T-cell (primary cell): ENCODE results near the gene BRICD5. TPM values are rescaled to one million over a fixed set of nuclear protein-coding genes. Genes with fewer than 3 reads are reported as not detected.
"Not testable (repeated sequence)": the region's sequence is repeated elsewhere in the genome, so short reads cannot be mapped to it uniquely, and the experiment has no call there.

Experiments
- ATAC-seq, 4 experiments: fragments of 200-7000 bp in 3 of 4; fragments of 150-1000 bp in 1 of 4; cut with Tn5 transposase; replicated peaks in 1 of 4; 1 replicate in 3 of 4; 2 replicates in 1 of 4; pipeline ENCODE4 v1.10.0; 2021; ENCODE audit warnings: moderate library complexity in 3 of 4, mild to moderate bottlenecking in 2 of 4, moderate number of reproducible peaks in 1 of 4
- CTCF ChIA-PET, 2 donors: fragments of 300-600 bp; sonication (Branson Sonifier 250); formaldehyde crosslinking; loops; one replicate each; lab custom pipeline; 2022; ENCODE audit warnings: antibody characterized with exemption in 2 of 2; lab: Charles Lee
- POLR2A ChIA-PET, 2 donors: fragments of 300-600 bp; sonication (Branson Sonifier 250); formaldehyde crosslinking; loops; one replicate each; lab custom pipeline; 2022; ENCODE audit warnings: antibody characterized with exemption in 2 of 2; lab: Charles Lee
- DNase-seq, 35 experiments: peaks; one replicate each; pipeline versions ENCODE4 v3.0.0 to v3.0.0-alpha.2; 2013 to 2023
- H3K27ac ChIP-seq: one replicate; pipeline ENCODE4 v1.5.1; 2013; ENCODE audit warnings: low read length
- H3K27me3 ChIP-seq, 2 experiments: replicated peaks in 1 of 2; 1 replicate in 1 of 2; 2 replicates in 1 of 2; pipeline versions ENCODE4 v1.6.1 to v1.7.0; 2013; ENCODE audit warnings: low read length in 1 of 2, mixed read lengths in 1 of 2; ENCODE audit not compliant: control insufficient read depth in 2 of 2, insufficient read depth in 2 of 2; ENCODE audit errors: extremely low read depth in 1 of 2
- H3K36me3 ChIP-seq, 2 donors: 1 replicate in 1 of 2; 2 replicates in 1 of 2; pipeline versions ENCODE4 v1.6.1 to v1.7.0; 2013; ENCODE audit warnings: low read length in 1 of 2; ENCODE audit not compliant: control insufficient read depth in 2 of 2, insufficient read depth in 1 of 2; ENCODE audit errors: extremely low read depth in 1 of 2
- H3K4me1 ChIP-seq, 2 experiments: 1 replicate in 1 of 2; 2 replicates in 1 of 2; pipeline versions ENCODE4 v1.6.1 to v1.7.0; 2013; ENCODE audit warnings: low read length in 2 of 2, mixed read lengths in 1 of 2; ENCODE audit not compliant: insufficient read depth in 2 of 2, control insufficient read depth in 1 of 2; ENCODE audit errors: extremely low read depth in 1 of 2
- H3K4me3 ChIP-seq, 2 donors: 1 replicate in 1 of 2; 2 replicates in 1 of 2; pipeline versions ENCODE4 v1.5.1 to v1.7.0; 2013; ENCODE audit warnings: mild to moderate bottlenecking in 2 of 2, low read length in 1 of 2, moderate library complexity in 1 of 2; ENCODE audit not compliant: control insufficient read depth in 1 of 2; ENCODE audit errors: extremely low read depth in 1 of 2
- H3K9me3 ChIP-seq: 2 replicates; pipeline ENCODE4 v1.7.0; 2013
- H3K27ac Mint-ChIP-seq, 2 donors: one replicate each; pipeline ENCODE4 v1.8.0; 2020 to 2021; ENCODE audit warnings: mild to moderate bottlenecking in 2 of 2, mixed read lengths in 2 of 2
- H3K27me3 Mint-ChIP-seq, 2 donors: one replicate each; pipeline ENCODE4 v1.8.0; 2021 to 2022; ENCODE audit warnings: mixed read lengths in 2 of 2
- H3K36me3 Mint-ChIP-seq: one replicate; pipeline ENCODE4 v1.8.0; 2021; ENCODE audit warnings: mixed read lengths
- H3K4me1 Mint-ChIP-seq, 3 donors: one replicate each; pipeline ENCODE4 v1.8.0; 2020 to 2022; ENCODE audit warnings: mixed read lengths in 3 of 3, mild to moderate bottlenecking in 1 of 3
- H3K4me3 Mint-ChIP-seq, 3 donors: one replicate each; pipeline ENCODE4 v1.8.0; 2020 to 2022; ENCODE audit warnings: mild to moderate bottlenecking in 3 of 3, mixed read lengths in 3 of 3, moderate library complexity in 3 of 3
- H3K9me3 Mint-ChIP-seq, 3 donors: one replicate each; pipeline ENCODE4 v1.8.0; 2020 to 2022; ENCODE audit warnings: mixed read lengths in 3 of 3
- WGBS: methylation state at CpG from one replicate; pipeline ENCODE4 v1.1.5; 2013; ENCODE audit warnings: missing lambda C conversion rate; ENCODE audit not compliant: insufficient coverage; 5-methylcytosine and 5-hydroxymethylcytosine counted together
- total RNA-seq, 35 experiments: library from RNA in 6 of 35; stranded (reverse) in 6 of 35; fragments of 120-200 nt in 1 of 35; gene quantifications; one replicate each; pipeline versions ENCODE4 v1.2.1 to v1.2.4 and lab custom pipeline; 2013 to 2026

The BRICD5 gene
- total RNA-seq = 10 to 100 TPM in 3 of 5 donors, 1 to 10 TPM in 2; 6.7 to 27.7 (median 20.4) TPM
- 6.0 TPM for total RNA-seq (2013)
- 1.1 to 10.6 (median 3.5) reads per million in 29 experiments for total RNA-seq (lab: John Stamatoyannopoulos, UW)

DNA sequence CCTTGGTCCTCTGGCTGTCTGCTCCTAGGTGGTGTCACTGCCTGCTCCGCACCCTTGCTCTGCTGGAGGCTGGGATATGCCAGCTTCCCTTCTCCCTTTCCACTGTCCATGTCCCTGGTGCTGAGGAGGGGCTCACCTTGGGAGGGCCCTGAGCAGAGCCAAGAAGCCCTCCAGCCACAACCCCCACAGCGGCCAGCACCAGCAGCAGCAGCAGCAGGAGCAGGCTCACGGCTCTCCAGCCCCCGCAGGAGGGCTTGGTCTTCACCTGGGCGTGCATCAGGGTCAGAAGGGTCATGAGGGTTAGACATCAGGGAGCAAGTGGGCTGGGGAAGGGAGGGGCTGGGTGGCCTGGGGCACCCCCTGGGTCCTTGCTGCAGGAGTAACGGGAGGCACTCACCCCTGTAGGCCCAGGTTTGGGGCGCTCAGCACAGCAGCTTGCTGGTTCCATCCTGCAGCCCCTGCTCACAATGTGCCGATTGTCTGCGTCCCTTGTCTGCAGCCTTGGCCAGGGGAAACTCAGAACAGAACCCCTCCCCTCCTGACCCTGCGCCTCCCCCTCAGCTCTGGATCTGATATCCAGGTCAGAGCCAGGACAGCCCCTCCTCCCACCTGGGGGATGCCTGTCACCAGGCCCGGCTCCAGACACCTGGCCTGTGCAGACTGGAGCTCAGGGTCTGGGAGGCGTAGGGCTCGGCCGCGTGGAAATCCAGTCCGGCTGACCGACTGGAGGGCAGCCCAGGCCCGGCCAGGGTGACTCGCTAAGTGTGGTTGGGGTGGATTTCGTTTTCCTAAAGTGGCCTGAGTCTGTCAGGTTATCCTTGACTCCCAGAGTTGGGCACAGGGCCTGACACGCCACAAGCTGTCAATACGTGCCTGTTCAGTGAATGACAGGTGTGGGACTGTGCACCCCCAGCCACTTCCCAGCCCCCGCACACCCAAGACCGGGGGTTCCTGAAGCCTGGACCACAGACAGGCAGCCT, at the start of gene BRICD5:
BRICD5 (minus strand) TSS at position 478 of the 980 bp plus-strand sequence; CDS start at position 448, 30 bp downstream.
- H3K9me3 ChIP-seq = no peaks in the 10 kb centered on the region
- Mint-ChIP-seq H3K27me3 (no peaks in the 10 kb centered on the region), H3K4me3 (no peak within 1 kb of the TSS), H3K36me3 (peaks cover 9% of the 10 kb centered on the region), H3K27ac (no peak within 1 kb of the TSS), H3K4me1 (peaks cover 27 to 32% (median 32%) of the 10 kb centered on the region in 3 donors), H3K9me3 (no peaks in the 10 kb centered on the region)
- ATAC-seq (no peak), DNase-seq (no peak)
- H3K27me3 ChIP-seq = no peaks in the 10 kb centered on the region
- peaks cover 13 to 38% of the 10 kb centered on the region in 2 donors for H3K36me3 ChIP-seq
- H3K27ac ChIP-seq = no peak within 1 kb of the TSS
- 79% methylated on average over 18 of the region's 24 CpGs for WGBS
- peaks cover 10 to 40% of the 10 kb centered on the region in 2 experiments for H3K4me1 ChIP-seq
- POLR2A ChIA-PET = no interaction called here
- CTCF ChIA-PET = no interaction called here
- H3K4me3 ChIP-seq = no peak within 1 kb of the TSS

- peaks cover 45% of the 10 kb centered on the region for H3K36me3 Mint-ChIP-seq
- H3K27ac Mint-ChIP-seq = no peak overlapping the region
- peaks cover 9 to 11% (median 9%) of the 10 kb centered on the region in 3 donors for H3K4me1 Mint-ChIP-seq
- Histone ChIP-seq H3K36me3 (peaks cover 10 to 83% of the 10 kb centered on the region in 2 donors), H3K9me3 (no peaks in the 10 kb centered on the region), H3K4me3 (no peak overlapping the region), H3K4me1 (peaks cover 0 to under 1% of the 10 kb centered on the region in 2 experiments), H3K27me3 (no peaks in the 10 kb centered on the region), H3K27ac (no peak overlapping the region)
- no peak overlapping the region for H3K4me3 Mint-ChIP-seq
- ChIA-PET CTCF (no interaction called here), POLR2A (interaction anchor here (0.6 to 0.7 kb wide), 2 partner anchors 9 to 893 kb away, joined by 3 to 18 read pairs; partner anchors contain the start of gene ECI1 (in 1 of the 2))
- H3K9me3 Mint-ChIP-seq = no peaks in the 10 kb centered on the region
- no peaks in the 10 kb centered on the region for H3K27me3 Mint-ChIP-seq
- no peak for DNase-seq
- WGBS = 100% methylated on average over 1 of the region's 8 CpGs
- no peak for ATAC-seq
Observed at GRCh38 chr16:2260250-2260649, 49.6 kb upstream of the BRICD5 start.

- H3K27ac Mint-ChIP-seq = not testable (repeated sequence)
- ChIA-PET CTCF (interaction anchor here in 1 of 2 donors (0.8 kb wide), 1 partner anchor 64 kb away, joined by 3 read pairs; no protein-coding TSS in a partner anchor), POLR2A (interaction anchor here (0.6 to 0.7 kb wide), 2 partner anchors 103 to 409 kb away, joined by 3 read pairs; partner anchors contain the start of gene TRAF7 (in 1 of the 2))
Observed at GRCh38 chr16:2258530-2258929, 47.9 kb upstream of the BRICD5 start.

DNA sequence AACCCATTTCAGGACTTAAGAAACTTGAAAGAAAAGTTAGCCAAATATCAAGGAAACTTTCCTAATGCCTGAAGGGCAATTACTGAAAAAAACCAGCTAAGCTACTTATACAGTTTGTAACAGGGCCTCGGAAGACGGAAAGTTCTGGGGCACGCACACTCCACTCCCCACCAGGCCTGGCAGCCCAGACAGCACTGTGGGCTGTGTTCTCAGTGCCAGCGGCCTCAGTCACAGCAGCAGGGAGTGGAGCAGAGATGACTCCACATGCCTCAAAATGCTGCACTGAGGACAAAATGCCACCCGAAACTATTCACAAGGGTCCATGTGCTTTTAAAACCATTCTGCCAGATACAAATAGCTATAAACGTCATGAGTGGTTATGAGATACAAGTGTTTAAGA, 47.1 kb upstream of the BRICD5 start:
- Histone ChIP-seq H3K4me1 (no peaks in the 10 kb centered on the region), H3K27ac (no peak overlapping the region), H3K9me3 (no peaks in the 10 kb centered on the region), H3K4me3 (no peak overlapping the region), H3K27me3 (no peaks in the 10 kb centered on the region), H3K36me3 (peaks cover 10 to 77% of the 10 kb centered on the region in 2 donors)
- no peak overlapping the region for H3K27ac Mint-ChIP-seq
- H3K4me3 Mint-ChIP-seq = no peak overlapping the region
- no peaks in the 10 kb centered on the region for H3K4me1 Mint-ChIP-seq
- ATAC-seq (no peak), DNase-seq (no peak)
- no peaks in the 10 kb centered on the region for H3K27me3 Mint-ChIP-seq
- no peaks in the 10 kb centered on the region for H3K9me3 Mint-ChIP-seq
- ChIA-PET POLR2A (no interaction called here), CTCF (interaction anchor here in 1 of 2 donors (0.5 to 0.8 kb wide), 2 partner anchors 63 to 422 kb away, joined by 3 read pairs; no protein-coding TSS in a partner anchor)
- peaks cover 50% of the 10 kb centered on the region for H3K36me3 Mint-ChIP-seq
- 93% methylated on average over 4 of the region's 6 CpGs for WGBS

More at GRCh38 chr16:2258530-2258929, 47.9 kb upstream of the BRICD5 start:
- not testable (repeated sequence) for H3K4me3 ChIP-seq, H3K27me3 Mint-ChIP-seq, H3K9me3 Mint-ChIP-seq, H3K4me1 ChIP-seq, H3K27me3 ChIP-seq, H3K4me1 Mint-ChIP-seq, H3K9me3 ChIP-seq, ATAC-seq, H3K4me3 Mint-ChIP-seq, H3K27ac ChIP-seq, DNase-seq
- peaks cover 10 to 83% of the 10 kb centered on the region in 2 donors for H3K36me3 ChIP-seq
- peaks cover 46% of the 10 kb centered on the region for H3K36me3 Mint-ChIP-seq
- 100% methylated on average over 2 of the region's 7 CpGs for WGBS

- DNase-seq (no peak), ATAC-seq (no peak)
- Mint-ChIP-seq H3K9me3 (no peaks in the 10 kb centered on the region), H3K4me3 (no peak overlapping the region), H3K27me3 (no peaks in the 10 kb centered on the region), H3K36me3 (peaks cover 43% of the 10 kb centered on the region), H3K27ac (peak overlapping the region in 1 of 2 donors; percentile 21), H3K4me1 (peaks cover 0 to 2% (median 1%) of the 10 kb centered on the region in 3 donors)
- ChIA-PET CTCF (no interaction called here), POLR2A (no interaction called here)
- 99% methylated on average over 6 of the region's 12 CpGs for WGBS
- H3K4me3 ChIP-seq = no peak overlapping the region
- no peaks in the 10 kb centered on the region for H3K9me3 ChIP-seq
- no peaks in the 10 kb centered on the region for H3K27me3 ChIP-seq
- H3K4me1 ChIP-seq = peaks cover 0 to 5% of the 10 kb centered on the region in 2 experiments
- peaks cover 10 to 66% of the 10 kb centered on the region in 2 donors for H3K36me3 ChIP-seq
- H3K27ac ChIP-seq = no peak overlapping the region
Observed at GRCh38 chr16:2256531-2257140, 46.0 kb upstream of the BRICD5 start.

DNA sequence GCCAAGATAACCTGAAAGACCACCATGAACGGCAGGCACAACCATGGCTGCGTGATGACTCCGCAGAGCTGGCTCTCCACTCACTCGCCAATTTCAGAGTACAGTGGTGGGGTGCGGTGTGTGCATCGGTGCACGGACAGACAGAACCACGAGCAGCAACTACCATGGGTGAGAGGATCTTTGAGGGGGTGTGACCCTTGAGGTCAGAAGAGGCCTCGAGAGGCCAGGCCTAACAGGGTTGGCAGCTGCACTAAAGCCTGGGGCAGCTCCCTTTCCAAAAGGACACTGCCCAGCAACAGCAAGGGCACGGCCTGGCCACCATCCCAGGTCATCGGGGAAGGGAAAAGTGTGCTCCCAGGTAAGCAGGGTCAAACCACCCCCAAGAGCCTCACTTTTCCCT, 42.6 kb upstream of the BRICD5 start:
- no peak for ATAC-seq
- Mint-ChIP-seq H3K9me3 (no peaks in the 10 kb centered on the region), H3K27ac (peak overlapping the region in 1 of 2 donors; percentile 67), H3K4me1 (peaks cover 5 to 7% (median 6%) of the 10 kb centered on the region in 3 donors), H3K4me3 (no peak overlapping the region), H3K27me3 (no peaks in the 10 kb centered on the region), H3K36me3 (peaks cover 34% of the 10 kb centered on the region)
- Histone ChIP-seq H3K9me3 (no peaks in the 10 kb centered on the region), H3K36me3 (peaks cover 7 to 45% of the 10 kb centered on the region in 2 donors), H3K27me3 (no peaks in the 10 kb centered on the region), H3K4me1 (peaks cover 3 to 21% of the 10 kb centered on the region in 2 experiments), H3K4me3 (no peak overlapping the region), H3K27ac (no peak overlapping the region)
- ChIA-PET POLR2A (no interaction called here), CTCF (no interaction called here)
- WGBS = 96% methylated on average over 4 of the region's 11 CpGs
- DNase-seq = no peak
